Measurements from ENCODE around the gene TRIM51.
"Not testable (repeated sequence)": the region's sequence is repeated elsewhere in the genome, so short reads cannot be mapped to it uniquely, and the experiment has no call there.

Gene TRIM51

DNA sequence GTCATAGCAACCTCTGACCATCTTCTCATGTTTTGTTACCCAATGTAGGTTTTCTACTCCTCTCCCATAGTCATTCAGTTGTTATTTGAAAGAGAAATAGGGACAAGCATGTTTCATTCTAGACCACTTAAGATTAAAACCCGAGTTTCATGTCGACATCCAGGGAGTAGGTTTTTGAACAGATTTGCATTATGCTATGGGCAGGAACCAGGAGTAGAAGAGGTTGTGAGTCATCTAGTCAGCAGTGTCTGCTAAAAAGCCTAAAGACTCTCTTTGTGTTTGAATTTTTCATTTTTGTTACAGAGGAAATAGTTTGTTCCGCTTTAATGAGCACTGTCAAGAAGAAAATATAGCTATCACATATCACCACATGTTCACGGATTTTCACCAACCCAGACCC is 1.9 kb downstream of the TRIM51 start:
- H3K36me3 ChIP-seq (ENCODE audit: control insufficient read depth, insufficient read depth, low read length); H3K27me3 ChIP-seq (replicated peaks; ENCODE audit: control insufficient read depth, insufficient read depth, low read length); H3K4me3 ChIP-seq (replicated peaks; ENCODE audit: low read depth, low read length); DNase-seq (ENCODE audit: extremely low read depth, insufficient read length): not testable (repeated sequence)

DNA sequence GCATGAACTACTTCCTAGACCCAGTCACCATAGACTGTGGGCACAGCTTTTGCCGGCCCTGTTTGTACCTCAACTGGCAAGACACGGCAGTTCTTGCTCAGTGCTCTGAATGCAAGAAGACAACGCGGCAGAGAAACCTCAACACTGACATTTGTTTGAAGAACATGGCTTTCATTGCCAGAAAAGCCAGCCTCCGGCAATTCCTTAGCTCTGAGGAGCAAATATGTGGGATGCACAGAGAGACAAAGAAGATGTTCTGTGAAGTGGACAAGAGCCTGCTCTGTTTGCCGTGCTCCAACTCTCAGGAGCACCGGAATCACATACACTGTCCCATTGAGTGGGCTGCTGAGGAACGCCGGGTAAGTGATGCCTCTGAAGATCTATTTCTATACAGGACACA is 2.4 kb downstream of the TRIM51 start:
- H3K36me3 ChIP-seq (ENCODE audit: control insufficient read depth, insufficient read depth, low read length); H3K27me3 ChIP-seq (replicated peaks; ENCODE audit: control insufficient read depth, insufficient read depth, low read length); DNase-seq (ENCODE audit: extremely low read depth, insufficient read length); H3K4me3 ChIP-seq (replicated peaks; ENCODE audit: low read depth, low read length): not testable (repeated sequence)

DNA sequence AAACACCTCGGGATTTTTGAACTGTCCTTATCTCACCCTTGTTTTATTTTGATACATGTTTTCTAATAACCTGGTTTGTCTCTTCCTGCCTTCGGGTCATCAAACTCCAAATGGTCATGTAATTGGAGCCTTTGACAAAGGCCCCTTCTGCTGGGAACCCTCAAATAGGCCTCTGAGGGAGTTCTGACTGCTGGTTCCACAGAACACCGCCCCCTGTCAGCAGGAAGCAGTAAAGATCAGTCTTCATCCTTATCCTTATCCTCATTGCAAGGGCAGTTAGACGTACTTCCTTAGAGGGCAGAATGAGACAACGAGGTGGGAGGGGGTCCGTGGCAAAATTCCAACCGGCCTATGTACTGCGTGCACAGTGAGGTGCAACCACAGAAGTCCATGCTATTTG is 12.1 kb downstream of the TRIM51 start:
- TF ChIP-seq, protein P1, sequence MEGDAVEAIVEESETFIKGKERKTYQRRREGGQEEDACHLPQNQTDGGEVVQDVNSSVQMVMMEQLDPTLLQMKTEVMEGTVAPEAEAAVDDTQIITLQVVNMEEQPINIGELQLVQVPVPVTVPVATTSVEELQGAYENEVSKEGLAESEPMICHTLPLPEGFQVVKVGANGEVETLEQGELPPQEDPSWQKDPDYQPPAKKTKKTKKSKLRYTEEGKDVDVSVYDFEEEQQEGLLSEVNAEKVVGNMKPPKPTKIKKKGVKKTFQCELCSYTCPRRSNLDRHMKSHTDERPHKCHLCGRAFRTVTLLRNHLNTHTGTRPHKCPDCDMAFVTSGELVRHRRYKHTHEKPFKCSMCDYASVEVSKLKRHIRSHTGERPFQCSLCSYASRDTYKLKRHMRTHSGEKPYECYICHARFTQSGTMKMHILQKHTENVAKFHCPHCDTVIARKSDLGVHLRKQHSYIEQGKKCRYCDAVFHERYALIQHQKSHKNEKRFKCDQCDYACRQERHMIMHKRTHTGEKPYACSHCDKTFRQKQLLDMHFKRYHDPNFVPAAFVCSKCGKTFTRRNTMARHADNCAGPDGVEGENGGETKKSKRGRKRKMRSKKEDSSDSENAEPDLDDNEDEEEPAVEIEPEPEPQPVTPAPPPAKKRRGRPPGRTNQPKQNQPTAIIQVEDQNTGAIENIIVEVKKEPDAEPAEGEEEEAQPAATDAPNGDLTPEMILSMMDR (IDR thresholded peaks at IDR 0.05; ENCODE audit: insufficient read depth, low read length, poor library complexity, severe bottlenecking): no peak
- Histone ChIP-seq H3K27me3 (replicated peaks; ENCODE audit: control insufficient read depth, insufficient read depth, low read length) (no peaks in the 10 kb centered on the region), H3K36me3 (ENCODE audit: control insufficient read depth, insufficient read depth, low read length) (no peaks in the 10 kb centered on the region), H3K4me3 (replicated peaks; ENCODE audit: low read depth, low read length) (no peak overlapping the region)
- no peak for DNase-seq (ENCODE audit: extremely low read depth, insufficient read length)

DNA sequence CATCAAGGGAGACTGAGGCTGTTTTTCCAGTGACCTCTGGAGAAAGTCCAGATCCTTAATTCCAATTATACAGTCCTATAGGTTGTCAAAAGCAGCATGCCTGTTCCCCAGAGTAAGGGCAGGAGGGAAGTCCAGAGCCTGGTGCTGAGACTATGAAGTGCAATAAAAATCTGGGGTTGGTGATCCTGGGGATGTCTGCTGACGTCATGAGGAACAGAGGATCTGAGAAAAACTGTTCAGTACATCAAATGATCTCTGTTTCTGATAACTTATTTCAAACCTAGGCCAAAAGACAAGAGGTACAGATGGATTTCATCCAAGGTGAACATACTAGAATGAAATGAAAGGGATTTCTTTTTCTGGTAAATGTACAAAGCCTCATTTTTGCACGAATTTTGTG is 19.2 kb downstream of the TRIM51 start:
- DNase-seq (ENCODE audit: extremely low read depth, insufficient read length): no peak
- TF ChIP-seq, protein P1 (IDR thresholded peaks at IDR 0.05; ENCODE audit: insufficient read depth, low read length, poor library complexity, severe bottlenecking): no peak
- no peaks in the 10 kb centered on the region for H3K36me3 ChIP-seq (ENCODE audit: control insufficient read depth, insufficient read depth, low read length)
- H3K4me3 ChIP-seq (replicated peaks; ENCODE audit: low read depth, low read length): no peak overlapping the region
- H3K27me3 ChIP-seq (replicated peaks; ENCODE audit: control insufficient read depth, insufficient read depth, low read length): no peaks in the 10 kb centered on the region

DNA sequence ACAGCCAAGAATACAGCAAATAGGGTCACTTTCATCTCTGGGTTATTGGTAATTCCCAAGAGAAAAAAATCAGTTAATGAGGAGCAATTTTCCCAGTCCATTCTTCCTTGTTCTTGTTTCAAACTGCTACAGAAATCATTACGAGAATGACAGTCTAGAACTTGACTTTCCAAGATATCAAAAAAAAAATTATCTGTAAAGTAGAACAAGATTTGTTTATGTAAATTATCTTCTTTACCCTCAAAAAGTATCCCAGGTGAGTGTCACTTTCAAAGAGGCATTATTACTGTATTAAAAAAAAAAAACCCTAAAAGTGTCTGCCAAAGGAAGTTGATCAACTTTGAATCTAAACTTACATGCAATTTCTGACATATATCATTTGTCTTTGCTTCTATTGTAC is 31.4 kb downstream of the TRIM51 start, which contains the start of gene OR5W2:
Gene OR5W2, minus strand, starts transcription at position 101 of the 400 bp plus-strand sequence. Its CDS starts 0 bp downstream, at position 101.
- TF ChIP-seq, protein P1 (IDR thresholded peaks at IDR 0.05; ENCODE audit: insufficient read depth, low read length, poor library complexity, severe bottlenecking): no peak
- DNase-seq (ENCODE audit: extremely low read depth, insufficient read length): no peak
- H3K27me3 ChIP-seq (replicated peaks; ENCODE audit: control insufficient read depth, insufficient read depth, low read length): no peaks in the 10 kb centered on the region
- H3K36me3 ChIP-seq (ENCODE audit: control insufficient read depth, insufficient read depth, low read length): no peaks in the 10 kb centered on the region
- H3K4me3 ChIP-seq (replicated peaks; ENCODE audit: low read depth, low read length): no peak within 1 kb of the TSS

DNA sequence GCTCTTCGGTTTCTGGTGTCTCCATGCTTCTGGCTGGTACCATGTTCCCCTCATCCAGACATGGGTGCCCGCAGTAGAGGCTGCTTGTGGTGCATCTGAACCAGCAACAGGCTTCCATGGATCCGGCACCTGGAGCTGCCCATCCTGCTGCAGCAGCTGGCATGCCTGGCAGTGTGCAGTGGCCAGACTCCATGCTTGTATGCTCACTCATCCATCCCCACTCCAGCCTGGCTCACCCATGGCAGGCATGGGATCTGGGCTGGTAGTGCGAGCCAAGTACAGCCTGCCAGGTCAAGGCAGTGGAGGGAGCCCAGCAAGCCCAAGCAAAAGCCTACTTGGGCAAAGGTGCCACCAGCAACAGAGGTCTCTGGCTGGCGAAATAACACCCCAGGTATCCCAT is 37.4 kb downstream of the TRIM51 start:
- TF ChIP-seq, protein P1 (IDR thresholded peaks at IDR 0.05; ENCODE audit: insufficient read depth, low read length, poor library complexity, severe bottlenecking): no peak
- no peak for DNase-seq (ENCODE audit: extremely low read depth, insufficient read length)
- no peak overlapping the region for H3K4me3 ChIP-seq (replicated peaks; ENCODE audit: low read depth, low read length)
- H3K36me3 ChIP-seq (ENCODE audit: control insufficient read depth, insufficient read depth, low read length): no peaks in the 10 kb centered on the region
- H3K27me3 ChIP-seq (replicated peaks; ENCODE audit: control insufficient read depth, insufficient read depth, low read length): no peaks in the 10 kb centered on the region

DNA sequence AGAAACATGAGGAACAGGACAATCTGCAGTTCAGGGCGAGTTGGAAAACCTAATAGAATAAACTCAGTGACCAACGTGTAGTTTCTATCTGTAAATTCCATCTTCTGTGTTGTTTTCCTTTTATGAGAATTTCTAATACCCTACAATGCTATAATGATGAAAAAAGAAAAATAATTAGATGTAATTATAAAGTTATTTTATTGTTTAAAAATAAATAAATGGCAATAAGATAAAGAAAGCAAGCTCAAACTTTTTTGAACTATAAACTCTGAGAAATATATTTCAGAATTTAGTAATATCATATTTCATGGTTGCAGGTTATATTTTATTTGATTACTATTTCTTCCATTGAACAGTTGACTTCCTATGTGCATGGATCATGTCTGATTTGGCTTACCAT is 53.2 kb downstream of the TRIM51 start, which contains the start of gene OR5I1:
Gene OR5I1, minus strand, starts transcription at position 101 of the 400 bp plus-strand sequence. Its CDS starts 0 bp downstream, at position 101.
- DNase-seq (ENCODE audit: extremely low read depth, insufficient read length): no peak
- TF ChIP-seq, protein P1 (IDR thresholded peaks at IDR 0.05; ENCODE audit: insufficient read depth, low read length, poor library complexity, severe bottlenecking): no peak
- no peak within 1 kb of the TSS for H3K4me3 ChIP-seq (replicated peaks; ENCODE audit: low read depth, low read length)
- H3K27me3 ChIP-seq (replicated peaks; ENCODE audit: control insufficient read depth, insufficient read depth, low read length): no peaks in the 10 kb centered on the region
- H3K36me3 ChIP-seq (ENCODE audit: control insufficient read depth, insufficient read depth, low read length): no peaks in the 10 kb centered on the region

All from GM06990 (cell line).